T-helper 1 cell (primary cell): Measurements from ENCODE around the gene AP2A2.

Experiments
- DNase-seq, 5 donors: peaks; one replicate each; pipeline ENCODE4 v3.0.0-alpha.2; 2012 to 2020
- total RNA-seq, 4 donors: gene quantifications; one replicate each; lab custom pipeline; 2026; lab: John Stamatoyannopoulos, UW

The AP2A2 gene
- 55.6 to 91.6 (median 72.7) reads per million in 4 donors for total RNA-seq

GRCh38 chr11:925496-926301, at the start of gene AP2A2:
Gene AP2A2 (plus strand): TSS chr11:925870. CDS start chr11:926022, 152 bp downstream.
- peak; percentile 82 to 95 (median 84) for DNase-seq

- DNase-seq, result no peak
Observed at GRCh38 chr11:876545-876944, 49.1 kb upstream of the AP2A2 start.

GRCh38 chr11:877565-877964, 48.1 kb upstream of the AP2A2 start:
- no peak for DNase-seq

- no peak for DNase-seq
Observed at GRCh38 chr11:880447-880846, 45.2 kb upstream of the AP2A2 start.

- no peak for DNase-seq
Observed at GRCh38 chr11:882596-882995, 43.1 kb upstream of the AP2A2 start.

- DNase-seq, result no peak
Observed at GRCh38 chr11:883527-883926, 42.1 kb upstream of the AP2A2 start.

- DNase-seq, result no peak
Observed at GRCh38 chr11:884578-885070, 41.0 kb upstream of the AP2A2 start.

GRCh38 chr11:886568-886967, 39.1 kb upstream of the AP2A2 start:
- no peak for DNase-seq

- no peak for DNase-seq
Observed at GRCh38 chr11:887589-887988, 38.1 kb upstream of the AP2A2 start.

- no peak for DNase-seq
Observed at GRCh38 chr11:888310-889212, 37.1 kb upstream of the AP2A2 start.

GRCh38 chr11:889257-889656, 36.4 kb upstream of the AP2A2 start:
- no peak for DNase-seq

- DNase-seq, result no peak
Observed at GRCh38 chr11:889687-890475, 35.8 kb upstream of the AP2A2 start.

- no peak for DNase-seq
Observed at GRCh38 chr11:890794-891540, 34.7 kb upstream of the AP2A2 start.

- no peak for DNase-seq
Observed at GRCh38 chr11:893008-893654, 32.5 kb upstream of the AP2A2 start.

- no peak for DNase-seq
Observed at GRCh38 chr11:894575-895201, 31.0 kb upstream of the AP2A2 start.

GRCh38 chr11:895331-896110, 30.1 kb upstream of the AP2A2 start:
- no peak for DNase-seq

- DNase-seq, result no peak
Observed at GRCh38 chr11:897253-898142, 28.2 kb upstream of the AP2A2 start.

- DNase-seq, result no peak
Observed at GRCh38 chr11:898143-898511, 27.5 kb upstream of the AP2A2 start.
